Measurements from ENCODE around the gene ING4. TPM values are rescaled to one million over a fixed set of nuclear protein-coding genes. Genes with fewer than 3 reads are reported as not detected.
A peak's percentile ranks its signal among the peaks of the same experiment; 100 is the strongest.

ING4 gene
- total and polyA plus RNA-seq, 7 experiments from 2014 or later = 33.1 to 106 (median 92.8) TPM

GRCh38 chr12:6612247-6612646 lies 50.7 kb downstream of the ING4 start:
- intact Hi-C loops (cut with micrococcal nuclease) = loop anchor here in 1 of 2 donors (2.0 kb wide), 1 partner anchor 21 kb away; no protein-coding TSS in a partner anchor
- ChIA-PET POLR2A (interaction anchor here (0.9 to 3.7 kb wide), 10 partner anchors 9 to 160 kb away, joined by 3 to 25 read pairs (median 5); partner anchors contain the start of genes COPS7A, NOP2, TAPBPL and ZNF384), CTCF (interaction anchor here (0.6 to 1.6 kb wide), 4 partner anchors 10 to 211 kb away, joined by 3 to 9 read pairs (median 5); no protein-coding TSS in a partner anchor)
- no peaks in the 10 kb centered on the region for H3K36me3 ChIP-seq (ENCODE audit: control insufficient read depth in 2 of 3, insufficient read depth in 3 of 3, low read length in 3 of 3)
- Mint-ChIP-seq H3K36me3 (no peaks in the 10 kb centered on the region), H3K4me3 (peak overlapping the region; percentile 67 to 84 (median 72)), H3K27ac (peak overlapping the region; percentile 77 to 94 (median 86)), H3K9me3 (no peaks in the 10 kb centered on the region), H3K4me1 (peaks cover 26 to 47% (median 42%) of the 10 kb centered on the region in 7 donors), H3K27me3 (no peaks in the 10 kb centered on the region)
- H3K4me3 ChIP-seq (ENCODE audit: low read length) = peak overlapping the region; percentile 17
- peak overlapping the region; percentile 65 for H3K27ac ChIP-seq (ENCODE audit: low read depth, low read length)
- no peak for ATAC-seq
- H3K9me3 ChIP-seq (ENCODE audit: control insufficient read depth in 2 of 3, low read length in 3 of 3) = no peaks in the 10 kb centered on the region
- DNase-seq = peak in 5 of 9 donors; percentile 51 to 61 (median 56)
- H3K4me1 ChIP-seq (ENCODE audit: control insufficient read depth in 2 of 2, insufficient read depth in 2 of 2, low read length in 2 of 2) = peaks cover 27 to 34% of the 10 kb centered on the region in 2 donors
- no peaks in the 10 kb centered on the region for H3K27me3 ChIP-seq (ENCODE audit: control insufficient read depth in 2 of 2, insufficient read depth in 2 of 2, low read length in 2 of 2)

DNA sequence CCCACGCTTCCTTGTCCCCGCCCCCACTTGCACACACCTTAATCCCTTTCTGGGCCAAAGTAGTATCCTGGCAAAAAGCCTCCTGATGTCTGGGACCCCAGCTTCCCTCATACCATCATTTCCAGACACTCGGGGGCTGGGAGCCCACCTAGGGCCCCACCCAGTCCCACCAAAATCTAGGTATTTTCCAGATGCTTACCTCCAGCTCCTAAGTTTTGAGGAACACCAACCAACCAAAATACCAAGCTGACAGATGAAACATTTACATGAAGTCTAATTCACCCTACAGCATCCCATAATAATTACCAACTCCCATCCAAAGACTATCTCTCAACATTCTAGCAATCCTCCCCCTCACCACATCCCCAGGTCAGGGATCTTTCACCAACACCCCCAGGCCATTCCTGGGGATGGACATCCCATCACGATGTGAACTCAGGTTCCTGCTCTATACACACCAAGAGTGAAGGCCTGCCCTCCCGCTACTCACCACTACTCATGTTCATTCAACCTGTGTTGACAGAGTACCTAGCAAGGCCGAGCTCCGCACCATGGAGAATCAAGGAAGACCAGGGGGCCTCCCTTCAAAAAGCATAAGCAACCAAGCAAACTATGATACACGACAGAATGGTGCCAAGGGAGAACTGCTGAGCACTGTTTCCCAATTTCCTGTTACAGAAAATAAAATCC lies 54.2 kb downstream of the ING4 start:
- Histone ChIP-seq H3K27me3 (ENCODE audit: control insufficient read depth in 2 of 2, insufficient read depth in 2 of 2, low read length in 2 of 2) (no peaks in the 10 kb centered on the region), H3K4me3 (ENCODE audit: low read length) (no peak overlapping the region), H3K36me3 (ENCODE audit: control insufficient read depth in 2 of 3, insufficient read depth in 3 of 3, low read length in 3 of 3) (peaks cover 0 to 6% (median 0%) of the 10 kb centered on the region in 3 experiments), H3K27ac (ENCODE audit: low read depth, low read length) (peak overlapping the region; percentile 96), H3K4me1 (ENCODE audit: control insufficient read depth in 2 of 2, insufficient read depth in 2 of 2, low read length in 2 of 2) (peaks cover 45 to 47% of the 10 kb centered on the region in 2 donors), H3K9me3 (ENCODE audit: control insufficient read depth in 2 of 3, low read length in 3 of 3) (no peaks in the 10 kb centered on the region)
- peaks cover 0 to 17% (median 0%) of the 10 kb centered on the region in 5 donors for H3K36me3 Mint-ChIP-seq
- intact Hi-C loops (cut with micrococcal nuclease) = loop anchor here (1.0 to 10.0 kb wide), 2 partner anchors 81 to 346 kb away; partner anchors contain the start of genes PTPN6 (in 1 of the 2) and ZNF384 (in 1 of the 2)
- peaks cover 40 to 54% (median 50%) of the 10 kb centered on the region in 7 donors for H3K4me1 Mint-ChIP-seq
- ChIA-PET POLR2A (interaction anchor here (0.6 to 1.6 kb wide), 12 partner anchors 8 to 335 kb away, joined by 3 to 7 read pairs (median 3); partner anchors contain the start of genes CD4, CDCA3, NOP2 and RNU7-1), CTCF (interaction anchor here (0.8 to 1.9 kb wide), 4 partner anchors 8 to 144 kb away, joined by 3 to 4 read pairs (median 4); partner anchors contain the start of genes MLF2 and ZNF384)
- ATAC-seq (no peak), DNase-seq (peak in 3 of 9 donors; percentile 35 to 53 (median 43))
- H3K27me3 Mint-ChIP-seq = no peaks in the 10 kb centered on the region
- H3K9me3 Mint-ChIP-seq = no peaks in the 10 kb centered on the region
- no peak overlapping the region for H3K4me3 Mint-ChIP-seq
- H3K27ac Mint-ChIP-seq = no peak overlapping the region

- intact Hi-C loops (cut with micrococcal nuclease) = loop anchor here (1.0 to 10.0 kb wide), 15 partner anchors 13 to 347 kb away; partner anchors contain the start of genes COPS7A (in 2 of the 2), GAPDH (in 2 of the 2), ING4 (in 2 of the 2) and MLF2 (in 2 of the 2)
- no peaks in the 10 kb centered on the region for H3K9me3 ChIP-seq (ENCODE audit: control insufficient read depth in 2 of 3, low read length in 3 of 3)
- ChIA-PET CTCF (interaction anchor here (0.6 to 1.9 kb wide), 5 partner anchors 8 to 145 kb away, joined by 3 to 5 read pairs (median 4); partner anchors contain the start of genes MLF2 and ZNF384), POLR2A (interaction anchor here (0.6 to 1.6 kb wide), 12 partner anchors 9 to 335 kb away, joined by 3 to 7 read pairs (median 3); partner anchors contain the start of genes CD4, CDCA3, NOP2 and RNU7-1)
- H3K4me3 Mint-ChIP-seq = no peak overlapping the region
- no peaks in the 10 kb centered on the region for H3K27me3 Mint-ChIP-seq
- DNase-seq (peak in 8 of 9 donors; percentile 56 to 81 (median 71)), ATAC-seq (peak; percentile 49)
- peak overlapping the region; percentile 96 for H3K27ac ChIP-seq (ENCODE audit: low read depth, low read length)
- H3K36me3 ChIP-seq (ENCODE audit: control insufficient read depth in 2 of 3, insufficient read depth in 3 of 3, low read length in 3 of 3) = peaks cover 0 to 6% (median 0%) of the 10 kb centered on the region in 3 experiments
- H3K4me1 Mint-ChIP-seq = peaks cover 48 to 55% (median 51%) of the 10 kb centered on the region in 7 donors
- H3K36me3 Mint-ChIP-seq = peaks cover 0 to 24% (median 0%) of the 10 kb centered on the region in 5 donors
- no peak overlapping the region for H3K27ac Mint-ChIP-seq
- H3K9me3 Mint-ChIP-seq = no peaks in the 10 kb centered on the region
- H3K4me3 ChIP-seq (ENCODE audit: low read length) = no peak overlapping the region
- peaks cover 46 to 47% of the 10 kb centered on the region in 2 donors for H3K4me1 ChIP-seq (ENCODE audit: control insufficient read depth in 2 of 2, insufficient read depth in 2 of 2, low read length in 2 of 2)
- H3K27me3 ChIP-seq (ENCODE audit: control insufficient read depth in 2 of 2, insufficient read depth in 2 of 2, low read length in 2 of 2) = no peaks in the 10 kb centered on the region
These were observed 54.9 kb downstream of the ING4 start for GRCh38 chr12:6607751-6608591.

GRCh38 chr12:6606331-6607131 lies 56.4 kb downstream of the ING4 start:
- Mint-ChIP-seq H3K36me3 (peaks cover 5 to 35% (median 9%) of the 10 kb centered on the region in 5 donors), H3K27ac (peak overlapping the region; percentile 87 to 97 (median 90)), H3K9me3 (no peaks in the 10 kb centered on the region), H3K27me3 (no peaks in the 10 kb centered on the region), H3K4me1 (peaks cover 49 to 56% (median 53%) of the 10 kb centered on the region in 7 donors), H3K4me3 (peak overlapping the region in 2 of 10 donors; percentile 93 to 95)
- Histone ChIP-seq H3K4me1 (ENCODE audit: control insufficient read depth in 2 of 2, insufficient read depth in 2 of 2, low read length in 2 of 2) (peaks cover 39 to 46% of the 10 kb centered on the region in 2 donors), H3K36me3 (ENCODE audit: control insufficient read depth in 2 of 3, insufficient read depth in 3 of 3, low read length in 3 of 3) (peaks cover 2 to 15% (median 4%) of the 10 kb centered on the region in 3 experiments), H3K27me3 (ENCODE audit: control insufficient read depth in 2 of 2, insufficient read depth in 2 of 2, low read length in 2 of 2) (no peaks in the 10 kb centered on the region), H3K4me3 (ENCODE audit: low read length) (peak overlapping the region; percentile 66), H3K27ac (ENCODE audit: low read depth, low read length) (peak overlapping the region; percentile 96), H3K9me3 (ENCODE audit: control insufficient read depth in 2 of 3, low read length in 3 of 3) (no peaks in the 10 kb centered on the region)
- ATAC-seq (peak; percentile 39), DNase-seq (peak; percentile 53 to 77 (median 68))
- CTCF ChIA-PET = interaction anchor here (0.7 to 0.9 kb wide), 3 partner anchors 11 to 83 kb away, joined by 3 read pairs; no protein-coding TSS in a partner anchor
- intact Hi-C loops (cut with micrococcal nuclease) = loop anchor here (1.0 to 10.0 kb wide), 16 partner anchors 14 to 348 kb away; partner anchors contain the start of genes COPS7A (in 2 of the 2), GAPDH (in 2 of the 2), ING4 (in 2 of the 2) and MLF2 (in 2 of the 2)
- POLR2A ChIA-PET = interaction anchor here (0.6 to 5.6 kb wide), 8 partner anchors 22 to 146 kb away, joined by 3 to 33 read pairs (median 4); partner anchors contain the start of genes COPS7A, GAPDH, LPAR5 and MLF2

Measured in naive thymus-derived CD4-positive, alpha-beta T cell (primary cell).